B cell (primary cell): ENCODE results near the gene SYT13. TPM values are rescaled to one million over a fixed set of nuclear protein-coding genes. Genes with fewer than 3 reads are reported as not detected.

ENCODE experiments used
- ATAC-seq: fragments of 200-7000 bp; cut with Tn5 transposase; one replicate; pipeline ENCODE4 v1.10.0; 2021; ENCODE audit warnings: low read depth, mild to moderate bottlenecking, moderate number of reproducible peaks, moderate library complexity
- CTCF ChIA-PET: fragments of 350-600 bp; sonication (Branson Sonifier 250); formaldehyde crosslinking; loops from one replicate; lab custom pipeline; 2021; ENCODE audit warnings: antibody characterized with exemption, inconsistent platforms; lab: Charles Lee
- POLR2A ChIA-PET: fragments of 350-600 bp; sonication (Branson Sonifier 250); formaldehyde crosslinking; loops from one replicate; lab custom pipeline; 2021; ENCODE audit warnings: antibody characterized with exemption; lab: Charles Lee
- DNase-seq: peaks from one replicate; pipeline ENCODE4 v3.0.0; 2013
- H2AFZ ChIP-seq: 2 replicates; pipeline ENCODE4 v1.6.1; 2012; ENCODE audit warnings: mild to moderate bottlenecking, low read depth, low read length; ENCODE audit not compliant: insufficient read depth, poor library complexity, severe bottlenecking
- H3K27ac ChIP-seq, 2 donors: 1 replicate in 1 of 2; 2 replicates in 1 of 2; pipeline ENCODE4 v1.5.1; 2012 to 2013; ENCODE audit warnings: low read length in 2 of 2, mild to moderate bottlenecking in 2 of 2, moderate library complexity in 1 of 2
- H3K27me3 ChIP-seq, 4 experiments: fragments of 200-600 bp in 1 of 4; sonication (generic) in 1 of 4; replicated peaks in 1 of 4; 1 replicate in 2 of 4; 2 replicates in 2 of 4; pipeline versions ENCODE4 v1.6.1 to v1.7.0; 2013 to 2016; ENCODE audit warnings: low read length in 3 of 4, mild to moderate bottlenecking in 2 of 4, mixed read lengths in 1 of 4, moderate library complexity in 1 of 4; ENCODE audit not compliant: insufficient read depth in 4 of 4, control insufficient read depth in 3 of 4; ENCODE audit errors: control extremely low read depth in 1 of 4
- H3K36me3 ChIP-seq, 2 experiments: replicated peaks in 1 of 2; 1 replicate in 1 of 2; 2 replicates in 1 of 2; pipeline versions ENCODE4 v1.6.1 to v1.7.1; 2013; ENCODE audit warnings: low read length in 1 of 2; ENCODE audit not compliant: insufficient read depth in 2 of 2, control insufficient read depth in 1 of 2; ENCODE audit errors: control extremely low read depth in 1 of 2, extremely low read depth in 1 of 2
- H3K4me1 ChIP-seq, 2 donors: fragments of 200-600 bp in 1 of 2; sonication (generic) in 1 of 2; 1 replicate in 1 of 2; 2 replicates in 1 of 2; pipeline versions ENCODE4 v1.5.1 to v1.6.1; 2013 to 2017; ENCODE audit warnings: low read length in 2 of 2; ENCODE audit not compliant: control insufficient read depth in 2 of 2, insufficient read depth in 2 of 2
- H3K4me2 ChIP-seq: replicated peaks from 2 replicates; pipeline ENCODE3; 2012; ENCODE audit warnings: mild to moderate bottlenecking, low read depth, low read length; ENCODE audit not compliant: poor library complexity, severe bottlenecking
- H3K4me3 ChIP-seq, 5 experiments: fragments of 200-600 bp in 1 of 5; sonication (generic) in 1 of 5; 1 replicate in 3 of 5; 2 replicates in 2 of 5; pipeline versions ENCODE4 v1.5.1 to v1.7.0; 2011 to 2016; ENCODE audit warnings: low read length in 4 of 5, mild to moderate bottlenecking in 4 of 5, low read depth in 2 of 5, control low read depth in 1 of 5, moderate library complexity in 1 of 5; ENCODE audit not compliant: insufficient read depth in 1 of 5; ENCODE audit errors: control extremely low read depth in 1 of 5, extremely low read depth in 1 of 5
- H3K79me2 ChIP-seq: fragments of 200-600 bp; sonication (generic); one replicate; pipeline ENCODE4 v1.6.0; 2016; ENCODE audit warnings: low read length; ENCODE audit not compliant: control insufficient read depth, insufficient read depth
- H3K9ac ChIP-seq: fragments of 200-600 bp; sonication (generic); 2 replicates; pipeline ENCODE4 v1.6.1; 2017; ENCODE audit warnings: mild to moderate bottlenecking, low read length, moderate library complexity
- H3K9me3 ChIP-seq, 3 donors: one replicate each; pipeline versions ENCODE4 v1.6.1 to v1.7.1; 2013; ENCODE audit warnings: low read length in 2 of 3; ENCODE audit not compliant: control insufficient read depth in 2 of 3, insufficient read depth in 1 of 3; ENCODE audit errors: control extremely low read depth in 1 of 3
- H4K20me1 ChIP-seq: 2 replicates; pipeline ENCODE4 v1.6.0; 2012; ENCODE audit warnings: mild to moderate bottlenecking, low read length; ENCODE audit not compliant: insufficient read depth, control insufficient read depth, poor library complexity, severe bottlenecking
- H3K27ac Mint-ChIP-seq: one replicate; pipeline ENCODE4 v1.8.0; 2021; ENCODE audit warnings: mixed read lengths
- H3K27me3 Mint-ChIP-seq: one replicate; pipeline ENCODE4 v1.8.0; 2021; ENCODE audit warnings: mixed read lengths
- H3K4me1 Mint-ChIP-seq: one replicate; pipeline ENCODE4 v1.8.0; 2021; ENCODE audit warnings: mixed read lengths
- H3K4me3 Mint-ChIP-seq: one replicate; pipeline ENCODE4 v1.8.0; 2021; ENCODE audit warnings: mixed read lengths
- H3K9me3 Mint-ChIP-seq: one replicate; pipeline ENCODE4 v1.8.0; 2022; ENCODE audit warnings: mixed read lengths; ENCODE audit not compliant: insufficient read depth
- CTCF ChIP-seq: fragments of 200-600 bp; IDR thresholded peaks from one replicate; pipeline ENCODE4 v1.8.0; 2022; ENCODE audit warnings: antibody characterized with exemption, mild to moderate bottlenecking
- EZH2 ChIP-seq: IDR thresholded peaks from 2 replicates; pipeline ENCODE4 v1.6.1; 2012; ENCODE audit warnings: borderline replicate concordance, low read depth, mild to moderate bottlenecking, moderate library complexity, low read length; ENCODE audit not compliant: insufficient read depth, poor library complexity, severe bottlenecking
- WGBS: methylation state at CpG from one replicate; pipeline ENCODE4 v1.1.5; 2013; ENCODE audit warnings: missing lambda C conversion rate; ENCODE audit not compliant: insufficient coverage; 5-methylcytosine and 5-hydroxymethylcytosine counted together
- intact Hi-C: fragments of 100-400 bp; cut with micrococcal nuclease; formaldehyde crosslinking; loops from one replicate; pipeline ENCODE4 v1.10.0; 2022
- polyA plus RNA-seq: library from polyadenylated mRNA; depleted of rRNA; stranded (reverse); fragments of >200 nt; gene quantifications from 2 replicates; pipeline ENCODE4 v1.2.3, GENCODE V29; 2012
- total RNA-seq, 2 donors: library from RNA; stranded (reverse); fragments of 120-200 nt in 1 of 2; gene quantifications; 1 replicate in 1 of 2; 2 replicates in 1 of 2; pipeline versions ENCODE4 v1.2.3 to v1.2.4, GENCODE V29; 2013 to 2022

Gene SYT13
- total and polyA plus RNA-seq, 2 donors (not counting 1 experiment from before 2014, with no cell fraction given): not detected

DNA sequence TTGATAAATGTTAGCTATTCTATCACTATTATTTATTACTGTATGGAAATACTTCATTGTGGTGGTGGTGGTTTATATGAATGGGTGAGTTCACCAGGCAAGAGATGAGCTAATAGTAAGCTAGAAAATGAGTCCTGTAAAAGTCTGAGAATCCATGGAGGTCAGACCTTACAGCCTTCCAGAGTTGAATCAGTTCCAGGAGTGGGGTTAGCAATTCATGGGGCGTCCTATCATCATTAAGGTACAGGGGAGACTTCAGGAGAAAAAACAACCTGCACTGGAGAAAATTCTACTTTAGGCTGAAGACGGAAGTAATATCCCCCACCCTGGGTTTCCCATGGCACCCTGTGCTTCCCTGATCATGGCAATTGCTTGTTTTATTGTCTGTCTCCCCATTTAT, 6.5 kb downstream of the SYT13 start:
- no peak overlapping the region for H3K27ac ChIP-seq
- no peak overlapping the region for H3K4me3 Mint-ChIP-seq
- H3K27me3 ChIP-seq: peaks cover 0 to 9% (median 4%) of the 10 kb centered on the region in 4 experiments
- ChIA-PET CTCF (interaction anchor here (1.2 kb wide), 1 partner anchor 343 kb away, joined by 3 read pairs; no protein-coding TSS in a partner anchor), POLR2A (no interaction called here)
- no peak overlapping the region for H3K27ac Mint-ChIP-seq
- intact Hi-C loops: no loop called here
- H3K4me1 Mint-ChIP-seq: no peaks in the 10 kb centered on the region
- H3K4me1 ChIP-seq: no peaks in the 10 kb centered on the region
- no peak for ATAC-seq
- WGBS: 85% methylated on average over 2 of the region's 2 CpGs
- H3K4me2 ChIP-seq: no peak overlapping the region
- no peaks in the 10 kb centered on the region for H3K36me3 ChIP-seq
- TF ChIP-seq EZH2 (no peak), CTCF (no peak)
- no peaks in the 10 kb centered on the region for H3K79me2 ChIP-seq
- H3K9me3 Mint-ChIP-seq: peaks cover 5% of the 10 kb centered on the region
- H2AFZ ChIP-seq: no peak overlapping the region
- peaks cover 58% of the 10 kb centered on the region for H3K27me3 Mint-ChIP-seq
- H3K4me3 ChIP-seq: no peak overlapping the region
- H4K20me1 ChIP-seq: no peaks in the 10 kb centered on the region
- no peak overlapping the region for H3K9ac ChIP-seq
- DNase-seq: no peak
- H3K9me3 ChIP-seq: peaks cover 2 to 3% (median 2%) of the 10 kb centered on the region in 3 donors

DNA sequence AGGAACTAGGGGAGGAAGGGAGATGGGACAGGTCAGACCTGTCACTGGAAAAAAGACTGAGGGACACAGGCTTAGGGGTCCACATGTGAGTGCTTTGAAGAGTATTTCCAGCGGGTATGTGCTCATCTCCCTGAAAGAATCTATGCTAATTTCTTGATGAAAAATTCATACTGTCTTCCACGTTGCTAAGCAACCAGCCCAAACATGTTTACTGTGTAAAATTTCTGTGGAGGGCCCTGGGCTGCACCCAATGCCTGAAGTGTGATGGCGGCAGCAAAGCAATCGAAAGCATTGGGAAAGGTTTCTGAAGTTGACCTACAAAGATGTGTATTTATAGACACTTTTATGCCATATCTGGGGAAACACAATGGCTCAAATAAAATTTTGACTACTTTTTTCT, 7.4 kb downstream of the SYT13 start:
- Histone ChIP-seq H4K20me1 (no peaks in the 10 kb centered on the region), H2AFZ (no peak overlapping the region), H3K27ac (no peak overlapping the region), H3K4me3 (no peak overlapping the region), H3K36me3 (no peaks in the 10 kb centered on the region), H3K27me3 (peaks cover 0 to 8% (median 2%) of the 10 kb centered on the region in 4 experiments), H3K9me3 (peaks cover 2 to 3% (median 2%) of the 10 kb centered on the region in 3 donors), H3K4me2 (no peak overlapping the region), H3K9ac (no peak overlapping the region), H3K79me2 (no peaks in the 10 kb centered on the region), H3K4me1 (no peaks in the 10 kb centered on the region)
- ChIA-PET POLR2A (no interaction called here), CTCF (interaction anchor here (1.2 kb wide), 1 partner anchor 342 kb away, joined by 3 read pairs; no protein-coding TSS in a partner anchor)
- H3K4me1 Mint-ChIP-seq: no peaks in the 10 kb centered on the region
- WGBS: 86% methylated on average over 1 of the region's 4 CpGs
- H3K9me3 Mint-ChIP-seq: peaks cover 5% of the 10 kb centered on the region
- H3K27ac Mint-ChIP-seq: no peak overlapping the region
- ATAC-seq (no peak), DNase-seq (no peak)
- no peak overlapping the region for H3K4me3 Mint-ChIP-seq
- TF ChIP-seq CTCF (no peak), EZH2 (no peak)
- intact Hi-C loops: no loop called here
- peaks cover 55% of the 10 kb centered on the region for H3K27me3 Mint-ChIP-seq
